Urinary bladder (tissue), 4 donors: ENCODE results near the gene HSDL1. TPM values are rescaled to one million over a fixed set of nuclear protein-coding genes. Genes with fewer than 3 reads are reported as not detected.
"Not testable (repeated sequence)": the region's sequence is repeated elsewhere in the genome, so short reads cannot be mapped to it uniquely, and the experiment has no call there.

Source experiments
- DNase-seq: peaks from one replicate; pipeline ENCODE4 v3.0.0-alpha.2; 2015; ENCODE audit errors: extremely low spot score
- H3K27ac ChIP-seq: one replicate; pipeline ENCODE4 v1.5.1; 2013; ENCODE audit warnings: low read depth, mild to moderate bottlenecking, moderate library complexity
- H3K36me3 ChIP-seq: one replicate; pipeline ENCODE4 v1.6.1; 2013; ENCODE audit warnings: mild to moderate bottlenecking, moderate library complexity; ENCODE audit not compliant: insufficient read depth
- H3K4me1 ChIP-seq: one replicate; pipeline ENCODE4 v1.6.1; 2013; ENCODE audit warnings: mild to moderate bottlenecking, moderate library complexity; ENCODE audit not compliant: insufficient read depth
- H3K4me3 ChIP-seq: one replicate; pipeline ENCODE4 v1.5.1; 2013; ENCODE audit warnings: low read depth, low read length
- WGBS: extraction: QIAGEN DNeasy Blood & Tissue Kit; methylation state at CpG from one replicate; pipeline ENCODE4 v1.1.7; 2013; 5-methylcytosine and 5-hydroxymethylcytosine counted together
- polyA plus RNA-seq: library from polyadenylated mRNA; stranded (reverse); fragments of 200-250 nt; gene quantifications from one replicate; pipeline ENCODE4 v1.2.3, GENCODE V29; 2013
- total RNA-seq: library from RNA; depleted of rRNA; stranded (reverse); fragments of >200 nt; gene quantifications from one replicate; pipeline ENCODE4 v1.2.3, GENCODE V29; 2014
- donor health status: healthy with polysubstance abuse.
- donor health status: healthy.

Gene HSDL1
- total and polyA plus RNA-seq, 2 donors: 12.9 to 32.7 TPM

GRCh38 chr16:84138824-84139627 is 6.0 kb downstream of the HSDL1 start:
- Histone ChIP-seq H3K4me1 (no peaks in the 10 kb centered on the region), H3K36me3 (no peaks in the 10 kb centered on the region), H3K27ac (no peak overlapping the region), H3K4me3 (no peak overlapping the region)
- WGBS: 52% methylated on average over 14 of the region's 14 CpGs
- DNase-seq: peak; percentile 20

- WGBS: 56% methylated on average over 2 of the region's 2 CpGs
- H3K27ac ChIP-seq: no peak overlapping the region
- H3K36me3 ChIP-seq: no peaks in the 10 kb centered on the region
- no peak for DNase-seq
- no peaks in the 10 kb centered on the region for H3K4me1 ChIP-seq
- H3K4me3 ChIP-seq: no peak overlapping the region
These were observed 6.5 kb downstream of the HSDL1 start for GRCh38 chr16:84138500-84138823.

GRCh38 chr16:84137769-84138357 is 7.1 kb downstream of the HSDL1 start:
- Histone ChIP-seq H3K4me1 (no peaks in the 10 kb centered on the region), H3K4me3 (no peak overlapping the region), H3K27ac (no peak overlapping the region), H3K36me3 (no peaks in the 10 kb centered on the region)
- WGBS: 92% methylated on average over 7 of the region's 7 CpGs
- DNase-seq: no peak

- no peak for DNase-seq
- 85% methylated on average over 8 of the region's 8 CpGs for WGBS
- no peaks in the 10 kb centered on the region for H3K4me1 ChIP-seq
- no peak overlapping the region for H3K27ac ChIP-seq
- no peak overlapping the region for H3K4me3 ChIP-seq
- H3K36me3 ChIP-seq: no peaks in the 10 kb centered on the region
These were observed 7.7 kb downstream of the HSDL1 start for GRCh38 chr16:84137287-84137686.

- H3K36me3 ChIP-seq: no peaks in the 10 kb centered on the region
- no peaks in the 10 kb centered on the region for H3K4me1 ChIP-seq
- 83% methylated on average over 11 of the region's 11 CpGs for WGBS
- no peak overlapping the region for H3K27ac ChIP-seq
- DNase-seq: no peak
- H3K4me3 ChIP-seq: no peak overlapping the region
These were observed 8.4 kb downstream of the HSDL1 start for GRCh38 chr16:84136331-84137125.

GRCh38 chr16:84132527-84133285 is 12.3 kb downstream of the HSDL1 start:
- H3K4me3 ChIP-seq: no peak overlapping the region
- no peaks in the 10 kb centered on the region for H3K4me1 ChIP-seq
- DNase-seq: no peak
- H3K36me3 ChIP-seq: no peaks in the 10 kb centered on the region
- H3K27ac ChIP-seq: no peak overlapping the region
- WGBS: 90% methylated on average over 7 of the region's 7 CpGs

- 76% methylated on average over 5 of the region's 5 CpGs for WGBS
- Histone ChIP-seq H3K27ac (no peak overlapping the region), H3K4me1 (no peaks in the 10 kb centered on the region), H3K4me3 (no peak overlapping the region), H3K36me3 (no peaks in the 10 kb centered on the region)
- no peak for DNase-seq
These were observed 13.9 kb downstream of the HSDL1 start for GRCh38 chr16:84131117-84131516.

GRCh38 chr16:84124257-84125073 is 20.5 kb downstream of the HSDL1 start:
- 92% methylated on average over 7 of the region's 7 CpGs for WGBS
- no peak overlapping the region for H3K27ac ChIP-seq
- no peaks in the 10 kb centered on the region for H3K4me1 ChIP-seq
- no peaks in the 10 kb centered on the region for H3K36me3 ChIP-seq
- H3K4me3 ChIP-seq: no peak overlapping the region
- DNase-seq: no peak

- no peaks in the 10 kb centered on the region for H3K4me1 ChIP-seq
- no peak for DNase-seq
- WGBS: 91% methylated on average over 10 of the region's 10 CpGs
- no peaks in the 10 kb centered on the region for H3K36me3 ChIP-seq
- no peak overlapping the region for H3K4me3 ChIP-seq
- no peak overlapping the region for H3K27ac ChIP-seq
These were observed 24.0 kb downstream of the HSDL1 start for GRCh38 chr16:84121007-84121406.

- Histone ChIP-seq H3K27ac (no peak overlapping the region), H3K4me3 (no peak overlapping the region), H3K4me1 (no peaks in the 10 kb centered on the region), H3K36me3 (no peaks in the 10 kb centered on the region)
- DNase-seq: no peak
- 70% methylated on average over 5 of the region's 5 CpGs for WGBS
These were observed 25.0 kb downstream of the HSDL1 start for GRCh38 chr16:84120023-84120422.

- no peaks in the 10 kb centered on the region for H3K4me1 ChIP-seq
- no peaks in the 10 kb centered on the region for H3K36me3 ChIP-seq
- 86% methylated on average over 13 of the region's 13 CpGs for WGBS
- H3K27ac ChIP-seq: no peak overlapping the region
- no peak for DNase-seq
- H3K4me3 ChIP-seq: no peak overlapping the region
These were observed 25.6 kb downstream of the HSDL1 start for GRCh38 chr16:84119368-84119767.

- DNase-seq, H3K27ac ChIP-seq, H3K4me3 ChIP-seq, H3K36me3 ChIP-seq, H3K4me1 ChIP-seq: not testable (repeated sequence)
- 87% methylated on average over 5 of the region's 5 CpGs for WGBS
These were observed 26.7 kb downstream of the HSDL1 start for GRCh38 chr16:84118315-84118714.

- no peaks in the 10 kb centered on the region for H3K36me3 ChIP-seq
These were observed 27.5 kb downstream of the HSDL1 start for GRCh38 chr16:84117494-84117843.

More at GRCh38 chr16:84117494-84117843, 27.5 kb downstream of the HSDL1 start:
- no peak overlapping the region for H3K27ac ChIP-seq
- H3K4me3 ChIP-seq: peak overlapping the region; percentile 76
- no peak for DNase-seq
- no peaks in the 10 kb centered on the region for H3K4me1 ChIP-seq
- 7% methylated on average over 12 of the region's 12 CpGs for WGBS
